ENCODE results near the gene INTS13.
"Not testable (repeated sequence)": the region's sequence is repeated elsewhere in the genome, so short reads cannot be mapped to it uniquely, and the experiment has no call there.

The INTS13 gene

GRCh38 chr12:26906024-26906423 lies 31.8 kb downstream of the INTS13 start:
- no peaks in the 10 kb centered on the region for H3K4me1 ChIP-seq (ENCODE audit: control insufficient read depth in 1 of 2, insufficient read depth in 2 of 2, low read length in 2 of 2)

DNA sequence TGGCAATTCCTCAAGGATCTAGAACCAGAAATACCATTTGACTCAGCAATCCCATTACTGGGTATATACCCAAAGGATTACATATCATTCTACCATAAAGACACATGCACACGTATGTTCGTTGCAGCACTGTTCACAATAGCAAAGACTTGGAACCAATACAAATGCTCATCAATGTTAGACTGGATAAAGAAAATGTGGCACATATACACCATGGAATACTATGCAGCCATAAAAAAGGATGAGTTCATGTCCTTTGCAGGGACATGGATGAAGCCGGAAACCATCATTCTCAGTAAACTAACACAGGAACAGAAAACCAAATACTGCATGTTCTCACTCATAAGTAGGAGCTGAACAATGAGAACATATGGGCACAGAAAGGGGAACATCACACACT lies 34.4 kb downstream of the INTS13 start:
- H3K79me2 ChIP-seq (ENCODE audit: control insufficient read depth, insufficient read depth, low read length, poor library complexity); H4K8ac ChIP-seq (ENCODE audit: low read depth, low read length); H4K12ac ChIP-seq (ENCODE audit: low read depth, low read length); H3K23ac ChIP-seq (ENCODE audit: low read length); H3K4me3 ChIP-seq (ENCODE audit: low read depth, low read length); H3K9ac ChIP-seq (ENCODE audit: low read length); H3K4me1 ChIP-seq (ENCODE audit: control insufficient read depth in 1 of 2, insufficient read depth in 2 of 2, low read length in 2 of 2); H3K9me3 ChIP-seq (ENCODE audit: insufficient read depth, low read depth, low read length); H2BK120ac ChIP-seq (ENCODE audit: insufficient read depth, low read length, poor library complexity); H2BK12ac ChIP-seq (ENCODE audit: low read length); DNase-seq; H2AK5ac ChIP-seq (ENCODE audit: low read length); H2BK5ac ChIP-seq (ENCODE audit: low read depth, low read length, poor library complexity); H4K91ac ChIP-seq (ENCODE audit: low read depth, low read length); H3K27me3 ChIP-seq (ENCODE audit: insufficient read depth, low read length); H3K79me1 ChIP-seq (ENCODE audit: low read length); H3K4ac ChIP-seq (ENCODE audit: low read depth, low read length); H3K18ac ChIP-seq (ENCODE audit: low read length); H3K27ac ChIP-seq (ENCODE audit: low read depth, low read length); H3K36me3 ChIP-seq (ENCODE audit: control insufficient read depth in 1 of 2, insufficient read depth in 2 of 2, low read length in 2 of 2); H2AFZ ChIP-seq (ENCODE audit: insufficient read depth, low read length, poor library complexity); H3K4me2 ChIP-seq (ENCODE audit: low read length); H3K14ac ChIP-seq (ENCODE audit: low read length): not testable (repeated sequence)
- WGBS (ENCODE audit: extremely low coverage, insufficient coverage, insufficient read length), result no CpG with 5 or more reads among the region's 3 CpGs

More at GRCh38 chr12:26906024-26906423, 31.8 kb downstream of the INTS13 start:
- no peak overlapping the region for H3K4ac ChIP-seq (ENCODE audit: low read depth, low read length)
- no peaks in the 10 kb centered on the region for H3K79me1 ChIP-seq (ENCODE audit: low read length)
- H4K91ac ChIP-seq (ENCODE audit: low read depth, low read length), result no peak overlapping the region
- no peak overlapping the region for H4K12ac ChIP-seq (ENCODE audit: low read depth, low read length)
- no peak overlapping the region for H2AK5ac ChIP-seq (ENCODE audit: low read length)
- H3K14ac ChIP-seq (ENCODE audit: low read length), result no peak overlapping the region
- no peak overlapping the region for H2AFZ ChIP-seq (ENCODE audit: insufficient read depth, low read length, poor library complexity)
- DNase-seq, result no peak
- WGBS (ENCODE audit: extremely low coverage, insufficient coverage, insufficient read length), result no CpG with 5 or more reads among the region's 1 CpG
- no peak overlapping the region for H3K23ac ChIP-seq (ENCODE audit: low read length)
- H3K4me2 ChIP-seq (ENCODE audit: low read length), result no peak overlapping the region
- no peak overlapping the region for H3K18ac ChIP-seq (ENCODE audit: low read length)
- H3K27me3 ChIP-seq (ENCODE audit: insufficient read depth, low read length), result no peaks in the 10 kb centered on the region
- peaks cover 5 to 6% of the 10 kb centered on the region in 2 experiments for H3K36me3 ChIP-seq (ENCODE audit: control insufficient read depth in 1 of 2, insufficient read depth in 2 of 2, low read length in 2 of 2)
- H2BK5ac ChIP-seq (ENCODE audit: low read depth, low read length, poor library complexity), result no peak overlapping the region
- no peak overlapping the region for H2BK120ac ChIP-seq (ENCODE audit: insufficient read depth, low read length, poor library complexity)
- H2BK12ac ChIP-seq (ENCODE audit: low read length), result no peak overlapping the region
- no peak overlapping the region for H3K27ac ChIP-seq (ENCODE audit: low read depth, low read length)
- H3K9me3 ChIP-seq (ENCODE audit: insufficient read depth, low read depth, low read length), result no peaks in the 10 kb centered on the region
- H3K4me3 ChIP-seq (ENCODE audit: low read depth, low read length), result no peak overlapping the region
- H4K8ac ChIP-seq (ENCODE audit: low read depth, low read length), result no peak overlapping the region
- no peaks in the 10 kb centered on the region for H3K79me2 ChIP-seq (ENCODE audit: control insufficient read depth, insufficient read depth, low read length, poor library complexity)
- H3K9ac ChIP-seq (ENCODE audit: low read length), result no peak overlapping the region

- Histone ChIP-seq H3K4ac (ENCODE audit: low read depth, low read length) (no peak overlapping the region), H4K91ac (ENCODE audit: low read depth, low read length) (no peak overlapping the region), H3K9me3 (ENCODE audit: insufficient read depth, low read depth, low read length) (no peaks in the 10 kb centered on the region), H2AK5ac (ENCODE audit: low read length) (no peak overlapping the region), H3K14ac (ENCODE audit: low read length) (no peak overlapping the region), H3K18ac (ENCODE audit: low read length) (no peak overlapping the region), H3K27ac (ENCODE audit: low read depth, low read length) (no peak overlapping the region), H3K79me2 (ENCODE audit: control insufficient read depth, insufficient read depth, low read length, poor library complexity) (no peaks in the 10 kb centered on the region), H2BK12ac (ENCODE audit: low read length) (no peak overlapping the region), H3K23ac (ENCODE audit: low read length) (no peak overlapping the region), H2AFZ (ENCODE audit: insufficient read depth, low read length, poor library complexity) (no peak overlapping the region), H2BK5ac (ENCODE audit: low read depth, low read length, poor library complexity) (no peak overlapping the region), H3K4me2 (ENCODE audit: low read length) (no peak overlapping the region), H4K12ac (ENCODE audit: low read depth, low read length) (no peak overlapping the region), H3K36me3 (ENCODE audit: control insufficient read depth in 1 of 2, insufficient read depth in 2 of 2, low read length in 2 of 2) (no peaks in the 10 kb centered on the region), H3K27me3 (ENCODE audit: insufficient read depth, low read length) (no peaks in the 10 kb centered on the region), H2BK120ac (ENCODE audit: insufficient read depth, low read length, poor library complexity) (no peak overlapping the region), H3K4me1 (ENCODE audit: control insufficient read depth in 1 of 2, insufficient read depth in 2 of 2, low read length in 2 of 2) (no peaks in the 10 kb centered on the region), H3K9ac (ENCODE audit: low read length) (no peak overlapping the region), H3K4me3 (ENCODE audit: low read depth, low read length) (no peak overlapping the region), H3K79me1 (ENCODE audit: low read length) (no peaks in the 10 kb centered on the region), H4K8ac (ENCODE audit: low read depth, low read length) (no peak overlapping the region)
- no peak for DNase-seq
- WGBS (ENCODE audit: extremely low coverage, insufficient coverage, insufficient read length), result no CpG with 5 or more reads among the region's 2 CpGs
Observed at GRCh38 chr12:26896913-26897312, 40.9 kb downstream of the INTS13 start.

DNA sequence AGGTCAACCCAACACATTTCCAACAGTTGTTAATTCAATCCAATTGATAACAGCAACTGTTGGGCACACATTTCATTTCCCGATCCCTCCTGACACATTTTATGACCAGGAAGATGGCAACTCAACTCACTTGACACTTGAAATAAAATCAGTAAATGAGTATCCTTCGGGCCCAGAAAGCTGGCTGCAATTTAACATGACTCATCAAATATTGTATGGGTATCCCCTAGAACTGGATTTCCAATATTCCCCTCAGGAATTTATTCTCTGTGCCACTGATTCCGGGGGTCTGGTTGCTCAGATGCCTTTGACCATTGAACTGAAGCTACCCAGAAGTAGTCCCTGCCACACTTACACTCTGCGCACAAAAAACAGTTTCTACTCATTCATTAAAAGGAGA lies 42.1 kb downstream of the INTS13 start:
- H3K14ac ChIP-seq (ENCODE audit: low read length), result no peak overlapping the region
- no peak overlapping the region for H3K4me2 ChIP-seq (ENCODE audit: low read length)
- H4K91ac ChIP-seq (ENCODE audit: low read depth, low read length), result no peak overlapping the region
- H3K27me3 ChIP-seq (ENCODE audit: insufficient read depth, low read length), result no peaks in the 10 kb centered on the region
- no peak overlapping the region for H3K23ac ChIP-seq (ENCODE audit: low read length)
- H3K79me2 ChIP-seq (ENCODE audit: control insufficient read depth, insufficient read depth, low read length, poor library complexity), result no peaks in the 10 kb centered on the region
- H4K8ac ChIP-seq (ENCODE audit: low read depth, low read length), result no peak overlapping the region
- WGBS (ENCODE audit: extremely low coverage, insufficient coverage, insufficient read length), result no CpG with 5 or more reads among the region's 4 CpGs
- no peak overlapping the region for H3K18ac ChIP-seq (ENCODE audit: low read length)
- no peaks in the 10 kb centered on the region for H3K36me3 ChIP-seq (ENCODE audit: control insufficient read depth in 1 of 2, insufficient read depth in 2 of 2, low read length in 2 of 2)
- no peak overlapping the region for H3K4me3 ChIP-seq (ENCODE audit: low read depth, low read length)
- H2BK12ac ChIP-seq (ENCODE audit: low read length), result no peak overlapping the region
- H3K79me1 ChIP-seq (ENCODE audit: low read length), result no peaks in the 10 kb centered on the region
- no peak for DNase-seq
- H3K4ac ChIP-seq (ENCODE audit: low read depth, low read length), result no peak overlapping the region
- no peaks in the 10 kb centered on the region for H3K9me3 ChIP-seq (ENCODE audit: insufficient read depth, low read depth, low read length)
- no peak overlapping the region for H2AFZ ChIP-seq (ENCODE audit: insufficient read depth, low read length, poor library complexity)
- no peak overlapping the region for H3K9ac ChIP-seq (ENCODE audit: low read length)
- no peak overlapping the region for H2BK5ac ChIP-seq (ENCODE audit: low read depth, low read length, poor library complexity)
- no peaks in the 10 kb centered on the region for H3K4me1 ChIP-seq (ENCODE audit: control insufficient read depth in 1 of 2, insufficient read depth in 2 of 2, low read length in 2 of 2)
- H4K12ac ChIP-seq (ENCODE audit: low read depth, low read length), result no peak overlapping the region
- H2BK120ac ChIP-seq (ENCODE audit: insufficient read depth, low read length, poor library complexity), result no peak overlapping the region
- H2AK5ac ChIP-seq (ENCODE audit: low read length), result no peak overlapping the region
- no peak overlapping the region for H3K27ac ChIP-seq (ENCODE audit: low read depth, low read length)
